A549 treated with ZK216348 at 1 μM for 4 hours (cell line): ENCODE data around the gene LDLRAD1. TPM values are rescaled to one million over a fixed set of nuclear protein-coding genes. Genes with fewer than 3 reads are reported as not detected.

ENCODE experiments used
- total RNA-seq: library from RNA; stranded (reverse); fragments of 200-300 nt; extraction: Qiagen RNA extraction; gene quantifications from 5 replicates; pipeline ENCODE4 v1.2.3, GENCODE V29; 2022; ENCODE audit warnings: low read depth

LDLRAD1 gene
- not detected in 5 replicates for total RNA-seq

GRCh38 chr1:54017979-54018378 is at the start of gene LDLRAD1:
Gene LDLRAD1 (minus strand): TSS chr1:54018186. CDS start chr1:54018112, 74 bp downstream.

GRCh38 chr1:54052934-54053744 is 35.2 kb upstream of the LDLRAD1 start, which contains the start of the genes TCEANC2 and TMEM59:
Gene TCEANC2 (plus strand): TSS chr1:54053608. CDS start chr1:54054423, 815 bp downstream.
Gene TMEM59 (minus strand): TSS chr1:54053204. CDS start chr1:54053188, 16 bp downstream.

Other genes with a start within 250 kb of the LDLRAD1 start
- gene NDC1, start 179.9 kb downstream of the LDLRAD1 start, total RNA-seq, result 15.7 to 26.0 TPM (median 22.0 TPM) in 5 replicates
- 13.3 to 15.6 TPM (median 14.3 TPM) in 5 replicates for gene YIPF1, start 128.4 kb downstream of the LDLRAD1 start, total RNA-seq
- not detected in 5 replicates for gene DIO1, start 124.0 kb downstream of the LDLRAD1 start, total RNA-seq
- 23.1 to 49.2 TPM (median 29.2 TPM) in 5 replicates for gene IFT25, start 72.5 kb downstream of the LDLRAD1 start, total RNA-seq
- gene LRRC42, start 71.8 kb downstream of the LDLRAD1 start, total RNA-seq, result 24.6 to 27.6 TPM (median 25.3 TPM) in 5 replicates
- gene TMEM59, start 35.0 kb upstream of the LDLRAD1 start, total RNA-seq, result 110 to 137 TPM (median 118 TPM) in 5 replicates
- gene TCEANC2, start 35.4 kb upstream of the LDLRAD1 start, total RNA-seq, result 1.8 to 3.3 TPM (median 2.4 TPM) in 5 replicates
- gene CDCP2, start 134.8 kb upstream of the LDLRAD1 start, total RNA-seq, result not detected in 5 replicates
- gene CYB5RL, start 181.8 kb upstream of the LDLRAD1 start, total RNA-seq, result 2.0 to 4.7 TPM (median 3.9 TPM) in 5 replicates
- gene MRPL37, start 182.0 kb upstream of the LDLRAD1 start, total RNA-seq, result 76.4 to 94.5 TPM (median 93.6 TPM) in 5 replicates